Left lobe of liver (tissue), 2 donors: ENCODE measurements around the gene CTSA. TPM values are rescaled to one million over a fixed set of nuclear protein-coding genes. Genes with fewer than 3 reads are reported as not detected.
"Not testable (repeated sequence)": the region's sequence is repeated elsewhere in the genome, so short reads cannot be mapped to it uniquely, and the experiment has no call there.

Experiments
- ATAC-seq: fragments of 200-7000 bp; cut with Tn5 transposase; one replicate; pipeline ENCODE4 v1.9.1; 2020; ENCODE audit warnings: mild to moderate bottlenecking, moderate library complexity
- DNase-seq: peaks from one replicate; pipeline ENCODE4 v3.0.0-alpha.2; 2020; ENCODE audit warnings: low spot score
- total RNA-seq: library from RNA; stranded (reverse); gene quantifications from one replicate; pipeline ENCODE4 v1.2.1, GENCODE V29; 2021
- donor health status: DM: no; HTN: no; CAD: no; lungs with moderate emphysema.
- donor health status: DM: no; HTN: yes; CAD: no.

The CTSA gene
- total RNA-seq, 1 donor from 2014 or later: 68.3 TPM

GRCh38 chr20:45892828-45893500 lies 1.8 kb downstream of the CTSA start:
- no peak for DNase-seq
- no peak for ATAC-seq

GRCh38 chr20:45893831-45894230 lies 2.7 kb downstream of the CTSA start:
- no peak for DNase-seq
- no peak for ATAC-seq

- ATAC-seq: no peak
- DNase-seq: no peak
Observed at GRCh38 chr20:45894797-45895196, 3.7 kb downstream of the CTSA start.

GRCh38 chr20:45896641-45897161 lies 5.6 kb downstream of the CTSA start:
- no peak for DNase-seq

GRCh38 chr20:45897289-45897688 lies 6.2 kb downstream of the CTSA start:
- ATAC-seq: no peak
- no peak for DNase-seq

More at GRCh38 chr20:45896641-45897161, 5.6 kb downstream of the CTSA start:
- no peak for ATAC-seq

- DNase-seq (no peak), ATAC-seq (no peak)
Observed at GRCh38 chr20:45897692-45898091, 6.6 kb downstream of the CTSA start.

- DNase-seq (no peak), ATAC-seq (no peak)
Observed at GRCh38 chr20:45898285-45898684, 7.2 kb downstream of the CTSA start.

- no peak for ATAC-seq
- DNase-seq: no peak
Observed at GRCh38 chr20:45899046-45899835, 8.1 kb downstream of the CTSA start.

- peak; percentile 15 for ATAC-seq
- DNase-seq: not testable (repeated sequence)
Observed at GRCh38 chr20:45901332-45901731, 10.2 kb downstream of the CTSA start.

GRCh38 chr20:45902199-45902701 lies 11.1 kb downstream of the CTSA start:
- no peak for ATAC-seq
- no peak for DNase-seq

- ATAC-seq (no peak), DNase-seq (no peak)
Observed at GRCh38 chr20:45904583-45905504, 13.7 kb downstream of the CTSA start.

GRCh38 chr20:45905505-45906079 lies 14.5 kb downstream of the CTSA start:
- DNase-seq (no peak), ATAC-seq (no peak)

GRCh38 chr20:45907219-45907948 lies 16.2 kb downstream of the CTSA start:
- DNase-seq (no peak), ATAC-seq (no peak)

GRCh38 chr20:45908084-45908483 lies 16.9 kb downstream of the CTSA start:
- no peak for DNase-seq
- no peak for ATAC-seq

GRCh38 chr20:45909336-45909808 lies 18.2 kb downstream of the CTSA start:
- no peak for DNase-seq
- ATAC-seq: peak; percentile 30

GRCh38 chr20:45909817-45910669 lies 18.9 kb downstream of the CTSA start:
- DNase-seq (no peak), ATAC-seq (no peak)

GRCh38 chr20:45910670-45911485 lies 19.7 kb downstream of the CTSA start:
- ATAC-seq (peak; percentile 82), DNase-seq (peak; percentile 85)
